PC-3 (cell line): Measurements from ENCODE around the gene GEMIN5.

Experiments used
- CTCF ChIP-seq: fragments of 300-600 bp; sonication (generic); conservative IDR thresholded peaks from 2 replicates; pipeline ENCODE4 v1.5.1; 2017; ENCODE audit warnings: antibody characterized with exemption, low read depth, mild to moderate bottlenecking, low read length
- EZH2 ChIP-seq: fragments of 300-600 bp; sonication (generic); IDR thresholded peaks from one replicate; pipeline ENCODE4 v1.6.1; 2017; ENCODE audit warnings: antibody characterized with exemption, mild to moderate bottlenecking, low read length; ENCODE audit not compliant: unreplicated experiment

GRCh38 chr5:154896562-154897165 is 41.3 kb downstream of the GEMIN5 start:
- TF ChIP-seq CTCF (no peak), EZH2 (no peak)
